Measurements from ENCODE around the gene EHD4. TPM values are rescaled to one million over a fixed set of nuclear protein-coding genes. Genes with fewer than 3 reads are reported as not detected.

The EHD4 gene
- total RNA-seq, 1 donor from 2014 or later: 68.8 TPM

GRCh38 chr15:41919954-41920538, 52.3 kb downstream of the EHD4 start:
- DNase-seq (ENCODE audit: low read depth in 2 of 2): peak; percentile 87 to 97

- DNase-seq (ENCODE audit: low read depth in 2 of 2): no peak
These were observed 53.0 kb downstream of the EHD4 start for GRCh38 chr15:41919201-41919820.

DNA sequence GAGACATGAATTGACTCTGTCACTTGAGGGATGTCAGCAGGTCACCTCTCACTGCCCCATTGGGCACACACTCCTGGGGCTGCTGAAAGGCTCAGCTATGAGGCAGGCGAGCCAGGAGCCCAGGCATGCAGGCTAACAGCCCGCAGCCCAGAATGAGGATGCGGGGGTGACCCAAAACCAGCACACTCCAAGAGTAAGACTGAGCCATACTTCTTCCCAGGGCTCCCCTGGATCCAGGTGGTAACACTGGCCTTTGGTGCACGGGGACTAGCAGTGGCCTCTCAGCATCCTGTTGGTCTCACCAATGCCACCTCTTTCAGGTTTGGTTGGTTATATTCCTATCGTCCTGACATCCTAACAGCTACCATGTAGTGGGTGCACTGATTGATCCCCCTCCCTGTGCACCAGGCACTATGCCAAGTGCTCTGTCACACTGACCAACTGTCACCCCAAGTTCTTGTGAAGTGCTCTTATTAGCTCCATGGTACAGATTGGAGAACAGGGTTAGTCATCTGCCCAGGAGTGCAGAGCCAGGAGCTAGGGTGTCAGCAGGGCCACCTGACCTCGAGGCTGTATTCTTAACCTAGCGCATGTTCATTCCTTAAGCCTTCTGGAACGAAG, 53.7 kb downstream of the EHD4 start:
- DNase-seq (ENCODE audit: low read depth in 2 of 2): no peak

- DNase-seq (ENCODE audit: low read depth in 2 of 2): peak; percentile 59 to 87
These were observed 54.5 kb downstream of the EHD4 start for GRCh38 chr15:41917767-41918430.

DNA sequence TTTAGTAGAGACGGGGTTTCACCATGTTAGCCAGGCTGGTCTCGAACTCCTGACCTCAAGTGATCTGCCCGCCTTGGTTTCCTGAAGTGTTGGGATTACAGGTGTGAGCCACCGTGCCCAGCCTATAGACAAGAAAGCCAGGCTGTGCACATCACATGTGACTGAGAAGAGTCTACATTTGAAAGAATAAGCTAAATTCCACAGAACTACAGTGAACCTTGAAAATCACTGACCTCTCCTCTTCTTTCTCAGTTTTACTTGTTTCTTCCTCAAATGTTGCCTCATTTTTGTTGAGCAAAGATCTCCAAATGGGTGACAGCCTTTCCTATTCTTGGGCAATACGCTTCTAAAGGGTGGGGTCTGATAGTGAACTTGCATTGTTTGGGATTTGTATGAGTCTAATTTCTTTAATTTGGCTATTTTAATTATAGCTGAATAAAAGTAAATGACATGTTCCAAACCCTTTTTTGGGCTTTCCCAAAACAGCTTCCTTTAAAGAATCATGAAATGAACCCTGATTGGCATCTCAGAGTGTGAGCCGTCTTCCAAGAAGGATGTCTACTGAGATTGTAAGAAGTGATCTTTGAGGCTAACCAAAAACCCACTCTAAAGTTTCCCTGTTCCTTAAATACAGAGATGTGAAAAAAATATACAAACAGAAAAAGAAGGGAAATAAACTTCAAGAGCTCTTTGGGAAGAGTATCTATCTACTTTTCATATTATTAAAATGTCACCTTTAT, 56.9 kb downstream of the EHD4 start:
- DNase-seq (ENCODE audit: low read depth in 2 of 2): no peak

DNA sequence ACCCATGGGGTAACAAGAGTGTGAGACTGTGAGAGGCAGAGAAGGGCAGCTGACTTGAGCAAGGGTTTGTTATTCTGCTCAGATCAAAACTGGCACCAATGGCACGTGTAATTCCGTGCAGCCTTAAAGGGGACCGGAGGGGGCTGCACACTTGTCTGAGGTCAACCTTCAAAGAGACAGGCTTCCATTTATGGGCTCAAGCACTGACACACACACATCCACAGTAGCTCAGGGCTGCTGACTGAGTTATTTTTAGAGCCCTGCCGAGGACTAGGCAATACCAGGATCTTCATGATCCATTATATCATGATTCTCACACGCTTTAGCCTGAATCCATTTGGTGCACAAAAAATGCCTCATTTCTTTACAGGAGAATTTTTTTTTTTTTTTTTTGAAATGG, 57.9 kb downstream of the EHD4 start:
- no peak for DNase-seq (ENCODE audit: low read depth in 2 of 2)

GRCh38 chr15:41913256-41913655, 59.1 kb downstream of the EHD4 start:
- DNase-seq (ENCODE audit: low read depth in 2 of 2): no peak

DNA sequence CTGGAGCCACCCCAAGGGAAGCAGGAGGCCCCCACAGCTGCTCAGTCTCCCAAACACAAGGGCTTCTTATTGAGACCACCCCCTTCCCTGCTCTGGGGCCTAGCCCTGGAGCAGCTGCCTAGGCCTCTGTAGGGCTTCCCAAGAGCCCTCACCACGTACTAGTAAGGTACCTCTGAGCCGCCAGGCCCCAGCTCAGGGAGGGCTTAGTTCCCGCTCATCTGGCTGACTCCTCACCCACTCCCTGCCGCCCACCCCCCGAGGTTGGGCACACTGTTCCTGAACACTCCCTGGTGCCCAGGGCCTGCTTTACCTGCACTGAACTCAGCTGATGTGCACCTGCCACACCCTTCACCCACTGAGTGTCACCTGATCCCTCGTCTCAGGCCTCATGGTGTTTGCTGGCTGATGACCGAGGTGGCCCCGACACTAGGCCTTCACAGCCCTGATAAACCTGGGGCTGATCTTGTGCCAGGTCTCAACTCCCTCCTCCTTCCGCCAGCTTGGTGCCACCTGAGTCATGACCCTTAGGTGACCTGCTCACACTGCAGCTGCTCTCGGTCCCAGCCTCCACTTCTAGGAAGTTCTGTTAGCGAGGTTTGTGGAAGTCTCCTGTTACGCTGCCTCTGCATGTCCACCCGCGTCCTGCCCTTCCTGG, 60.5 kb downstream of the EHD4 start:
- no peak for DNase-seq (ENCODE audit: low read depth in 2 of 2)

GRCh38 chr15:41908736-41909461, 63.5 kb downstream of the EHD4 start:
- DNase-seq (ENCODE audit: low read depth in 2 of 2): no peak

GRCh38 chr15:41907141-41907540, 65.2 kb downstream of the EHD4 start:
- DNase-seq (ENCODE audit: low read depth in 2 of 2): no peak

DNA sequence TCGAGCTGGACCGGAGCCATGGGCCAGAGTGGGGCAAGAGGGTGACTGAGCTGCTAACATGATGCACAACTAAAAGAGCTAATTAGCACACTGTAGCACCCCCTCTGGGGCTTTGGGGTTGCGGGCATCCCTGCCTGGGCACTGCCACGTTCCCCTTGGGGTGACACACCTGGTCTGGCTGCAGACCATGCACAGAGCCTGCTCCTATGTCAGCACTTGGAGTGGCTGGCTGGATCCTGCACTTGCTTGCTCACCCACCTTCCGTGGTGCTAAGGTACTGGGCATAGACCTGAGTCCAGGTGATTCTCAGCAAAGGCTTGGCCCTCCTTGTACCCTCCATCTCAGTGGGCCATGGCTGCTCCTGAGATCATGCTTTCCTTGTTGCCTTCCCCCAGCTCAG, 65.7 kb downstream of the EHD4 start:
- no peak for DNase-seq (ENCODE audit: low read depth in 2 of 2)

DNA sequence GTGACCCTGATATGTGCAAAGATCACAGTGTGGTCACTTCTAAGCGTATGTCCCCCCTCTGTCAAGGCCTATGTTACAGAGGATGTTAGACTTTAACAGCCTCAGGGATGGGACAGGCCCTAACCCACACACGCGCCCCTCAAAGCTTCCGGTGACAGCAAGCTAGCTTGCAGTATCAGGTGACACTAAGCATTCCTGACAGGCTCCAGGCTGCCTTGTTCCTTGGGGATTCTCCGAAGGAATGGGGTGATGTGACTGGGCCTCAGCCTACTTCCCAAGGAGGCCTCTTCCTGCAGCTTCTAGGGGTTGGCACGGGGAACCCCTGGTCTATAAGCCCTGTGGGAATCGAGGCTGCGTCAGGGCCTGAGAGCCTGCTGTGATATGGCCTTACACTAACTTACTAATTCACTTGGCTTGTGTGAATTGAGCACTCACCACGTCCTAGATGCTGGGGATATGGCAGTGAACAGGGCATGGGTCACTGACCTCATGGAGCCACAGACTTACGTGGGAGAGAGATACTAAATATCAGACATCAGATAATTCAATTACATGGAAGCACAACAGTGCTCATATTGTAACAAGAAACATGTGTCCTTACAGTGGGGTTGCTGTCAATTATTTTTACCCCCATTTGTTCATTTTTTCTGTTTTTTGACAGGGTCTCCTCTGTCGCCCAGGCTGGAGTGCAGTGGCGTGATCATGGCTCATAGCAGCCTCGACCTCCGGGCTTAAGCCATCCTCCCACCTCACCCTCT, 67.1 kb downstream of the EHD4 start:
- DNase-seq (ENCODE audit: low read depth in 2 of 2): no peak

DNA sequence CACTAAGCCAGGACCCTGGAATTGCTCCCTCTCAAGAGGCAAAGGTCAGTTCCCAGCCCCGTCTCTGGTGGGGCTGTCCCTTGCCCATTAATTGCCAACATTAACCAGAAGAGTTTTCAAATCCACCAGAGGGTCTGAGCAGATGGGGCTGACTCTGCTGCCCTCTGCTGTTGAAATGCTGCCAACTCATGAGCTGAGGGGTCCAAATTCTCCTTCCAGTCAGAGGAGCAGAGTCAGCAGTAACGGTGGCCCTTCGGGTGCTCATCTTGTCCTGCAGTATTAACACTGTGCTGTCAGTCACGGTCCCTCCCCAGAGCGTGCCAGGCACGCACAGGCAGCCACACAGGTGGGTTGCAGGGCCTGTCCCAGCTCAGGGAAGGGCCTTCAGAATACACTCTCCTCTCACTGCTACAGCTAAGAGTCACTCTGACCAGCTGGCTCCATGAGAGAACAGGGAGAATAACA, 67.8 kb downstream of the EHD4 start:
- DNase-seq (ENCODE audit: low read depth in 2 of 2): peak; percentile 49 to 68

DNA sequence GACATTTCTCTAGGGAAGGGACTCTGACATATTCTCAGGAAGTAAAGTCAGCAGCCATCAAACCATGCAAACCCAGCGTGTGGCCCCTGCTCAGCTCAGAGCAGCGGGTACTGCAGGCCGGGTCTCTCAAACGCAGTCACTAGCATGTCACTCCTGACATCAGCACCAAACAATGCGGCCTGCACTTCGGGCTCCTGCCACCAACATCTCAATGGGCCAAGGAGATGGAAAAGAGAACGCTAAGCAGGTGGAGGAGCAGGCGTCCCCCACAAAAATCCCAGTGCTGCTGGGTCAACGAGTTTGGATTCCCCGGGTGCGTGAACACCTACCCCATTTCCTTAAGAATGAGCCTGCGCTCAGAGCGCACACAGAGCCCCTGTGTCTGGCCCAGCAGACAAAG, 68.6 kb downstream of the EHD4 start:
- DNase-seq (ENCODE audit: low read depth in 2 of 2): no peak

- DNase-seq (ENCODE audit: low read depth in 2 of 2): no peak
These were observed 70.9 kb downstream of the EHD4 start for GRCh38 chr15:41901431-41901830.

DNA sequence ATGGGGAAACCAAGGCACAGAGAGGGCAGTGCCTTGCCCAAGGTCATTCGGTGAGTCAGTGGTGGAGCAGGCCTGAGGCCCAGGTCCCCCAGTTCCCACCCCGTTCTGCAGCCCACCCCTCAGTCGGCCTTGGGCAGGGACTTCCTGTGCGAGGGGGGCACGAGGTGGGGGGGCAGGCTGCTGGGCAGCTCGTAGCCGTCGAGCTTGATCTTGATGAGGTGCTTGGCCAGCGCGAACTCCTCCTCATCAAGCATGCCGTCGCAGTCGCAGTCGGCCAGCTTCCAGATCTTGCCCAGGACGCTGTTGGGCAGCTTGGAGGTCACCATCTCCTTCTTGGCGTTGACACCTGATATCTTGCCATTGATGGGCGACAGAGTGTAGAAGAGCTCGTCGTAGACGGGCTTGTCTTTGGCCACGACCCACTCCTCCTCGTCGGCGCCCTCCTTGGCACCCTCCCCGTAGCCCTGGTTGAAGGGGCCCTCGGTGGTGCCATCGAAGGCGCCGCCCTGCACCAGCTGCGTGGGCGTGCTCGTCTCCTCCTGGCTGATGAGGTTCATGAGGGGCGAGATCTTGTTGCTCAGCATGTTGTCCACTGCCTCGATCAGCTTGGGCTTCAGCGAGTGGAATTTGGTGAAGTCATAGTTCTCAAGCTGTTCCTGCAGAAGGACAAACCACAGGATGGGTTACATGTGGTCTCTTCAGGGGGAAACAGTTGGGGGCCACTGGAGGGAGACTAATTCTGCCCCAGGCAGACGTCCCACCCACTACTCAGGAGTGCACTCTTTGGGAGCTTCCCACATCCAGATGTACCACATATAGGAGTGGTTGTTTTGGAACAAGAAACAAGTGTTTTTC, 71.6 kb downstream of the EHD4 start:
- DNase-seq (ENCODE audit: low read depth in 2 of 2): no peak

DNA sequence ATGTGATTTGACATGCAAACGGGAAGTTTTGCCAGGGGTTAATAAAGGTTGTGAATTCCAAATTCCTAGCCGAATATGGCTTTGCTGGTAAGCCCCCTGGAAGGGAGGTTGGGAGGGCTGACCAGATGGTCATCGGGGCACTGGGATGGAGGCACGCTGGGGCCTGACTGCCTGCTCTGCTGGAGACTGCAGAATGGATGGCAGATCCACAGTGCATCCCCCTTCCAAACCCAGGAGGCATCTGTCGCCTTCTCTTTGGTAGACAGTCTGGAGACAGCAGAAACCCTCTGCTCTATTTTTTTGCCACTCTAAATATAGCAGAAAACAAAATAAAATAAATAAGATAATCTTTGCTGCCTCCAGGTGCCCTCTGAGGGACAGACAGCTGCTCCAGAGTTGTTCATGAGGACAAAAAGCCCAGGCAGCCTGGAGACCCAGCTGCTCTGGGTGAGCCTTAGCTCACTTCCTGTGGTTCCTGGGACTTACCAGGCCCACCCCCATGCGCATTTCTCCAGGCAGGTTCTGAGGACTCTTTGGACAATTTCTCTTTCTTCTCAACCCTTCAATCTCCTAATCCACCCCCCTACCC, 72.4 kb downstream of the EHD4 start:
- DNase-seq (ENCODE audit: low read depth in 2 of 2): no peak

DNA sequence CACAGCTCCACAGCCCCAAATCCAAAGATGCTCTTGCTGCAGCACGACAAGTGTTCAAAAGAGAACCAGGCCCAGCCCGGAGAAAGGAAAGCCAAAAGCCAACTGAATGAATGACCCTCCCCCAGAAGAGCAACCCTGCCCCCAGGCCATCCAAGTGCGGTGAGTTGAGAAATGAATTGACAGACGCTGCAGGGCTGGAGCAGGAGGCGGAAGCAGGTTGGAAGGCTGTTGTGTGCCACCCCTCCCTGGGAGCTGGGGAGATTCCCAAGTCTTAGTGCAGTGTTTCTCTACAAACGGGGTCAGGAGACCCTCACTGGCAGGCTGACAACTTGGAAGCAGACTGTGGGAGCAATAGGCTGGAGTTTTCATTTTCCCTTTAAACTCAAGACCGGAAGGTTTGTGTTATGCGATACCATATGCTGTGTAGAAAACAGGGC, 75.0 kb downstream of the EHD4 start:
- no peak for DNase-seq (ENCODE audit: low read depth in 2 of 2)

- no peak for DNase-seq (ENCODE audit: low read depth in 2 of 2)
These were observed 75.8 kb downstream of the EHD4 start for GRCh38 chr15:41896566-41896965.
